DMS53 treated with DMSO at 0.1 percent for 48 hours (cell line): ENCODE measurements around the gene CYS1.
"Not testable (repeated sequence)": the region's sequence is repeated elsewhere in the genome, so short reads cannot be mapped to it uniquely, and the experiment has no call there.

Source experiments
- DNase-seq: peaks from one replicate; lab custom pipeline; 2025; ENCODE audit not compliant: unreplicated experiment; lab: John Stamatoyannopoulos, UW

The CYS1 gene, protein sequence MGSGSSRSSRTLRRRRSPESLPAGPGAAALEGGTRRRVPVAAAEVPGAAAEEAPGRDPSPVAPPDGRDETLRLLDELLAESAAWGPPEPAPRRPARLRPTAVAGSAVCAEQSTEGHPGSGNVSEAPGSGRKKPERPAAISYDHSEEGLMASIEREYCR

DNA sequence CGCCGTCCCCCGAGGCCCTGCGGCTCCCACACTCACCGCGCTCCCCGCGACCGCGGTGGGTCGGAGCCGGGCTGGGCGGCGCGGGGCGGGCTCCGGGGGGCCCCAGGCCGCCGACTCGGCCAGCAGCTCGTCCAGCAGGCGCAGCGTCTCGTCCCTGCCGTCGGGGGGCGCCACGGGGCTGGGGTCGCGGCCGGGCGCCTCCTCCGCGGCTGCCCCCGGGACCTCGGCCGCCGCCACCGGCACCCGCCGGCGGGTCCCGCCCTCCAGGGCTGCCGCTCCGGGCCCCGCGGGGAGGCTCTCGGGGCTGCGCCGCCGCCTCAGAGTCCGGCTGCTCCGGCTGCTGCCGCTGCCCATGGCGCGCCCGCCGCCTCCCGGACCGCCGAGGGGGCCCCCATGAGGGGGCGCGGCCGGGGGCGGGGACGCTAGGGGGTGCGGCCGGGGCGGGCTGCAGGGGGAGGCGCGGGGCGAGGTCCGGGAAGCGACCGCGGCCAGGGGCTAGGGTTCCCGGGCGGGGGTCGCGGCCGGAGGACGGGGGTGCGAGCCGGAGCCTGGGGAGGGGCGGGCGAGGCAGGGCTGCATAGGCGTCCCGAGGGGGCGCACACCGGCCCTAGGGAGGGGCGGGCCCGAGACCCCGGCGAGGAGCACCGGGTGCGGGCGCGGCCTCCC, at the start of gene CYS1:
Gene CYS1, minus strand, starts transcription at position 542 of the 666 bp plus-strand sequence. Its CDS starts 188 bp downstream, at position 354.
- DNase-seq = no peak

GRCh38 chr2:10129490-10129889, 49.3 kb upstream of the CYS1 start:
- DNase-seq = no peak

GRCh38 chr2:10128420-10128819, 48.2 kb upstream of the CYS1 start:
- DNase-seq = no peak

- DNase-seq = no peak
Measured at GRCh38 chr2:10126632-10127026, 46.4 kb upstream of the CYS1 start.

DNA sequence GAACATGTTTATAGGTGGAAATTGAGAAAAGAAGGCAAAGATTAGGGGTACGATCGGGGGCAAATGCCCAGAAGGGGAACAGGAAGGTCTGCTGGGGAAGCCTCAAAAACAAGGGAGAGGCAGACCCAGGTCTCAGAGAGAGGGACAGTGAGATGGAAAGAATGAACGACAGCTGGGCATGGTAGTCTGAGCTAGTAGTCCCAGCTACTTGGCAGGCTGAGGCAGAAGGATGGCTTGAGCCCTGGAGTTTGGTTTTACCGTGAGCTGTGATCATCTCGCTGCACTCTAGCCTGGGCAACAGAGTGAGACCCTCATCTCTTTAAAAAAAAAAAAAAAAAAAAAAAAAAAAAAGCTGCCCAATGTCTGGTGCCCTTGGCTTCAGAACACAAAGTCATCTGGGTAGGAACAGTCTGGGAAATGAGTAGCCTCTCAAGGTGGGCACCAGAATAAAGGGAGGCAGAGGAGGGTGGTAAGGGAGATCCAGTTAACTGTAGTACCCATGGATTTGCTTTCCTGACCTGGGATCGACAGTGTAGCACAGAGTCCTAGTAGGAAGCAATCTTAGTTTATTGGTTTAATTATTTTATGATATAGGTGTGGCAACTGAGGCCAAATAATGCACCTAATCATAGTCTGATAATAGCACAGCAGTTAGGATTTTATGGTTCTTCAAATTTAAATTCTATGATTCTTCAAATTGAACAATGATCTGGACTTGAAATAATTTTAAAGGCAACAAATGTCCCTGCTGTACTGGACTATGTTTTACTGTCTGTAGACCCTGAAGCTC, 45.8 kb upstream of the CYS1 start:
- DNase-seq = no peak

DNA sequence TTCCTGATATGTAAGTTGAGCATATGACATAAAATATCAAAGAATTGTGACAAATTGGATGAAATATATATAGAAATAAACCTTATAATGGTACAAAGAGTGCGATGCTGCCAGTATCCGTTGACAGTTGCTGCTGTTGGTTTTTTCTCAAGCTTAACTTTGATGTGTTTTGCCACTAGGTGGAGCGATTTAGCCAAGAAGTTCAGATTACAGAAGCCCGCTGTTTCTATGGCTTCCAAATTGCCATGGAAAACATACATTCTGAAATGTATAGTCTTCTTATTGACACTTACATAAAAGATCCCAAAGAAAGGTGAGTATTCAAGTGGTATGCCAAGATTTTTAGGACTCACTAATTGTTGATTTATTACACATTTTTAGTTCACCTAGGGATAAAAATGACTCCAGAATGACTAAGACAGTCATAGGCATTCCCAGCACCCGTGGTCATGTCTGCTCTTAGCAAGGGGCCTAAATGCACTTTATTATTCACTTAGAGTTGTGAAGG, 44.4 kb upstream of the CYS1 start:
- DNase-seq = peak; percentile 55

DNA sequence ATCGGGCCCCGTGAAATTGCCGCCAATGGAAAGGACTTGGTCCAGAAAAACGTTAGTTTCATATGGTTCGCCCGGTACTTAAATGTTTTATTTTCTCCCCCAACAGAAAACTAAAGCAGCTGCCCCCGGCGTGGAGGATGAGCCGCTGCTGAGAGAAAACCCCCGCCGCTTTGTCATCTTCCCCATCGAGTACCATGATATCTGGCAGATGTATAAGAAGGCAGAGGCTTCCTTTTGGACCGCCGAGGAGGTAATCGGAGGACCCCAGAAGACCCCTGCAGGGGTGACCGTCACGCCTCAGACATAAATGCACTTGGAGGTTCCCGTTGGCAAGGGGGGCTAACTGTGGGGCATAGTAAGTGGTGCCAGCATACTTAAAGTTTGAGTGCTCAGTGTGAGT, 43.1 kb upstream of the CYS1 start:
- DNase-seq = no peak

- peak; percentile 68 for DNase-seq
Measured at GRCh38 chr2:10122500-10123280, 42.5 kb upstream of the CYS1 start, which contains the start of gene RRM2. TSS of gene RRM2 (plus strand) at chr2:10122739. CDS start at chr2:10122799, 60 bp downstream.

- DNase-seq = no peak
Measured at GRCh38 chr2:10120877-10121574, 40.8 kb upstream of the CYS1 start.

DNA sequence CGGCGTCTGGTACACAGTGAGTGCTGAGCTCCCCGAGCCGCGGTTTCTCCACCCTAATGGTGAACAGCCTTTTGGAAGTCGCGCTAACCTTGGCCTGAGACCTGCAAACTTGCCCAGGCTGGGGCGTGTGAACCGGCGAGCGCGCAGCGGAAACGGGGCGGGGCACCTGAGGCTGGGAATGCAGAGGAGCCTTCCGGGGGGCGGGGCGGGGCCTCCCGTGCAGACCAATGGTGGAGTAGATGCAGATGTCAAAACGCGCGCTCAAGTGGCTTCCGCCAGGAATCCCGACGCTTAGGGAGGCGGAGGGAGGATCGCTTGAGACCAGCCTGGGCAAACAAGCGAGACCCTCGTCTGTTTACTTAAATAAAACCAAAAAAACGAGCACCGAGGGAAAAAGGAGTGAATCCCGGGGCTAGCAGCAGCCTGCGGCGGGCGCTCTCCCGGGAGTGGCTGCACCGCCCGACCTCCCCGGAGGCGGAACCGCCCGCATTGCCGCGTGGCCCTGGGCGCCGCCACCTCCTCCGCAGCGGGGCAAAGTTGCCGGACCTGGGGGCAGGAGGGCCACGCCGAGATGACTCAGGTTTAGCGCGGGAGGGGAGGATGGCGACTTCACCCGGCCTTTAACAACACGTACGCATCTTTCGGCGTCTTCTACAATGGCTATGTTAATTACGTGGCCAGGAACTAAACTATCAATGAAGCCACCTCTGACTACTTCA, 40.1 kb upstream of the CYS1 start:
- peak; percentile 82 for DNase-seq

DNA sequence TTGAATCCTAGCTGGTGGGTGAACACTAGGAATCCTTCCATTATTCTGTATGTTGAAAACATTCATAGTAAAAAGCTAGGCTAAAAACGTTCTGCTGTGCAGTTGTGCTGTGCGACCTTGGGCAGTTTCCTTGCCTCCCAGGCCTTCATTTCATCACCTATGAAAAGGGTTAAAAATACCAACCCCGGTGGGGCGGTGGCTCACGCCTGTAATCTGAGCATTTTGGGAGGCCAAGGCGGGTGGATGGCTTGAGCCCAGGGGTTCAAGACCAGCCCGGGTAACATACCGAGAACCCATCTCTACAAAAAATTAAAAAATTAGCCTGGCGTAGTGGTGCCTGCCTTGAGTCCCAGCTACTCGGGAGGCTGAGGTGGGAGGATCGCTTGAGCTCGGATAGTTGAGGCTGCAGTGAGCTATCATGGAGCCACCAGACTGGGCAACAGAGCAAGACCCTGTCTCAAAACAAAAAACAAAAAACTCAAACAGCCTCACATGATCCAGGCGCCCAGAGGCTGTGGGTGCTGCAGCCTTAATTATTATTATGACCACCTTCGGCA, 39.5 kb upstream of the CYS1 start:
- no peak for DNase-seq

- no peak for DNase-seq
Measured at GRCh38 chr2:10119027-10119325, 38.8 kb upstream of the CYS1 start.

DNA sequence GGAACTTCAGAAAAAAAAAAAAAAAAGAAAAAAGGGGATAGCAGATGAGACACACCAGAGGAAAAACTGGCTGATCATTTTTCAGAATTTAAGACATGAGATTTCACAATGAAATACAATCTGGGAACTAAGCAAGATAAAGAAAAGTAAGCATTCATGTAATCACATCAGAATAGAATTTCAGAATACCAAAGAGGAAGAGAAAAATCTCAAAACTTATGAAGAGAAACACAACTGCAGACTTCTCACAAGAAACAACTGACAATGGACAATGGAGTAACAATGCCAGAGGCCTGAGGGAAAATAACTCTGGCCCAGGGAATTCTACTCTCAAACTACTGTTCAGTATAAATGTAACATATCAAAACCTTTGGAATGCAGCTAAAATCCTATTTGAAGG, 29.1 kb upstream of the CYS1 start:
- DNase-seq = no peak

- not testable (repeated sequence) for DNase-seq
Measured at GRCh38 chr2:10104906-10105305, 24.7 kb upstream of the CYS1 start.

DNA sequence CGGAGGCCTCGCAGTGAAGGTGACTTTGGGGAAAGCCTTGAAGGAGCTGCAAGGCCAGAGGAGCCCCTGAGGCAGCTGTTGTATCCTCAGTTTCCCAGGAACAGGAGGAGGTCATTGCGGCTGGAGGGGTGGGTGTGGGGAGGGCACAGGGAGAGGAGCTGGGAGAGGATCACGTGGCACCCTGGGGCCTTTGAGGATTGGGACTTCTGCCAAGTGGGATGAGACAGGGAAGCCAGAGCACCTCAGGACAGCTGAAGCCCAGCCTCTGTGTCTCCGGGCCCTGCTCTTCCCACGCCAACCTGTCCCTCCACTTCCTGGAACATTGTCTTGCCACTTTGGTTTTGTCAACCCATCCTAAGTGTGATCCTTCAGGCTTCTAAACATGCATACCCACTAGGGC, 23.0 kb upstream of the CYS1 start:
- DNase-seq = no peak

DNA sequence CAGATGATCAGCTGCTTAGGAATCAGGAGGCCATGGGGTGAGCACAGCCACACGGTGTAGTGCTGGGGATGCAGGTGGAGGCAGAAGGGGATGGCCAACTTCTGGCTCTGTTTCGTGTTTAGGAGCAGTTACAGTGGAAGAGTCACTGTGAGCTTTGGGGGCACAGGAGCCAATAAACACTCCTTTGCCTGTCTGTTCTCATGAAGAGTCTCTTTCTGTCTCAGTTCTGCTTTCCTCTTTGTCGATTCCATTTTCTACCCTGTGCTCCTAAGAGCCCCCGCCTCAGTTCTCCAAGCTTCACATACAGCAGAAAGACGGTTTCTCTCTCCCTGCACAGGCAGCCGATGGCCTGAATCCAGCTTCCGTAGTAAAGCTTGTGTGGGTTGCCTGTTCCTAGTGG, 21.3 kb upstream of the CYS1 start:
- no peak for DNase-seq

DNA sequence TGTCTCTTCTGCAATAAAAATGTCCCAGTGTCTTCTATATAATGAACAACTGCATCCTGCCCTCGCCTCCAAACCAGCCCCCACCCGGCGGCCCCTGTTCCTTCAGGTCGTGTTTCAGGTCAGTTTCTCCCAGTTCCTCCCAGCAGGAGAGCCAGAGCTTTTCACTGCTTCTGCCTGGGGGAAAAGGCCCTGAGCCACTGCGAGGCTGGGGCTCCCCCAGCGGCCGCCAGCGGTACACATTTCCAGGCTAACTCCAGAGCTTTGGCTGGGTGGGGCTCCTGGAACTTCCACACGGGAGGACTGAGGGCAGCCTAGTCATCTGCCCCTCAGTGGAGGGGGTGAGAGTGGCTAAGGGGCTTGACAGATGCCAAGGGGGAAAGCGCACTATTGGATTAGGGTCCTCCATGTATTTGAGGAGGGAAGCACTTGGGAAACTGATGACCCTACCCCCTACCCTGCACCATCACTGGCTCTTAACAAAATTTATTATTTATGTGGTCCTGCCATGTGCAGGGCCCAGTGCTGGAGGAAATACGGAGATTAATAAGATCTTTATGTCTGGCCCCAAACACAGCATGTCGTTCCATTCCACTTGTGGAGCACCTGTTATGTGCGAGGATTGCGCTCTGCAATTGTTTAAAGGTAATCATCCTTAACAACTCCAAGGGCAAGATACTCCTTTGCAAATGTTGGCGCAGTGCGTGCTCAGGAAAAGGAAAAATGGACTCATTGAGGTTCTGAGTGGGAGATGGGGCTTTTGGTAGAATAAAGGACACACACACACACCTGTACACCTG, 17.3 kb upstream of the CYS1 start:
- peak; percentile 39 for DNase-seq

DNA sequence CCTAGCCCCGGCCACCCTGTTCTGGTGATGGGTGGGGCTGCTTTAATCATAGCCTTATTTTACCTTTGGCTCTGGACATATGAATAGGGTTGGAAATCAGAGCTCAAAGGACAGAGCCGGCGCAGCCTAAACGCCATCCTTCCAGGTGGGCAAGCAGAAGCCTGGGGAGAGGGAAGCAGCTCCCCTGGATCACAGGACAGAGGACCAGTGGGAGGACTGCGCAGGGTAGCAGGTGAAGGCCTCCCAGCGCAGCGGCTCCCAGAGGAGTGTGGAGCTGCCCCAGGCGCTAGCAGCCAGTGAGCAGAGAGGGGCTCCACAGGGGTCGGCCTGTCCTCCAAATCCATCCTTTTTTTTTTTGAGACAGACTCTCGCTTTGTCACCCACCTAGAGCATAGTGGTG, 16.4 kb upstream of the CYS1 start:
- no peak for DNase-seq

DNA sequence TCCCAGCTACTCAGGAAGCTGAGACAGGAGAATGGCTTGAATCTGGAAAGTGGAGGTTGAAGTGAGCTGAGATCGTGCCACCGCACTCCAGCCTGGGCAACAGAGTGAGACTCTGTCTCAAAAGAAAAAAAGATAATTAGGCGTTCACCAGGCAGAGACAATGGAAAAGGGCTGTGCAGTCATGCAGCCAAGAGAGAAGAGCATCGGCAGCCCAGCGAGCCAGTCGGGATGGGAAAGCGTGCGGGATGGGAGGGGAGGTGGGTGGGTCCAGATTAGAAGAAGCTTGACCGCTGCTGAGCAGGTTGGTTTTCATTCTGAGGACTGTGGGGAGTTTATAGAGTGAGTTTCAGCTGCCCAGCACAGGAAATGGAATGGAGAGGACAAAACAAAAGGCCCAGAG, 15.0 kb upstream of the CYS1 start:
- no peak for DNase-seq
